GM21526 (cell line): ENCODE data around the gene PXDN.

ENCODE experiments used
- ATAC-seq: cut with Tn5 transposase; IDR thresholded peaks from one replicate; pipeline ENCODE4 v1.9.1; 2021; ENCODE audit warnings: moderate library complexity; ENCODE audit not compliant: unreplicated experiment, low FRiP score

The PXDN gene

DNA sequence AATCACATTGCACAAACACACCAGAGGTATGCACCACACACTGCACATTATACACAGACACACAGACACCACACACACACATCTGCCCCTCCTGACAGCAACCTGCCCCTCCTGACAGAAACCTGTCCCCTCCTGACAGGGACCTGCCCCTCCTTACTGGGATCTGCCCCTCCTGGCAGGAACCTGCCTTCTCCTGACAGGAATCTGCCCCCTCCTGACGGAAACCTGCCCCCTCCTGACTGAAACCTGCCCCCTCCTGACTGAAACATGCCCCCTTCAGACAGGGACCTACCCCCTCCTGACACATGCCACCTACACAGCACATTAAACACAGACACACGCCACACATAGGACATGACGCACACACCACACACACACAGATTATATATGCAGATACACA, 88.9 kb downstream of the PXDN start:
- no peak for ATAC-seq

DNA sequence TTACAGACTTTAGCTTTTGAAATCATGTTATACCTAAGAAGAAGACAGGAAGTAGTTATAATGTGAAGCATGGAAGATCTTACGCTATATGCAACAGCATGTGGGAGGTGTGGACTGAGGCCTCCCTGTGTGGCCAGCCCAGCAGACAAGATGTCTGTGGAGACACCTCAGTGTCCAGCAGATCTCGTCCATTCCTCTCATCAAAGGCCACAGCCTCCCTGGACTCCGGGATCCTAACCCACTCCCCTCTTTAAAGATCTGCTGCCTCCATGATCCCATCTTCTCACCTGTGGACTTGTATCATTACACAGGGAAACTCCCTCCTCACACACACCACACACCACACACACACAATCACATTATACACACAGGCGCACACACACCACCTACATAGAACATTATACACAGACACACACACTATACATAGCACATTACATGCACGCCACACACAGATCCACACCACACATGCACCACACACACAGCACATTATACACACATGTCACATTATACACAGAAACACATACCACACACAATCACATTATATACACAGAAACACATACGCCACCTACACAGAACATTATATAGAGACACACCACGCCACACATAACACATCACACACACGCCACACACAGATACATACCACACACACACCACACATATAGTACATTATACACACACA, 89.5 kb downstream of the PXDN start:
- no peak for ATAC-seq

DNA sequence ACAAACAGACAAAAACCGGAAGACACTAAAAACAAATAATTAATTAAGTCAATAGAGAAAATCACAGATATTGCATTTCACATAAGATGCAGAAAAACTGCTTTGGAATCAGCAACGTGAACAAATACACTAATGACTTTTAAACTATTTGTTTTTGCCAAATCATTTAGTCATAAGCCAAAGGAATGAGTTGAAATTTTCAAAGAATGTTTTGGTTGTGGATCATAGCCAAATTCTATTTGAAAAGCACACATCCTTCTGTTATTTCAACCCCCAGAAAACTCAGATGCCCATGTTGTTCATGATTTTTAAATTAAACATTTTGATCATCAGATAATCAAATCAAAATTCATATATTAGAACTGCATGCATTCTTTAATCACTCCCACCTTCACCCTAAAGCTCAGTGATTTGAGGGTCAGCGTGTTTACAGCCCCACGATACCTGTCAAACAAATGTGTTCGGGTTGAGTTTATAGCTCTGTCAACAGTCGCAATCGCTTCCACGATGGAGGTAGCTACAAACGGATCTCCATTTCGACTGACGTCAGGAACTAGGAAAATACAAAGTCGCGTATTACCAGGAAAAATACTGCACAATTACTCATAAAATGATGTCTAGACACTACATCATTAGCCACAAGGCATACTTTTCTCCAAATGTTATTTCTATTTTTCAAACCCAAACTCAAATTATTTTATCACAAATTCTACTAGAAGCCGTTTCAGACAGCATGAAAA, 90.2 kb downstream of the PXDN start:
- ATAC-seq: no peak

DNA sequence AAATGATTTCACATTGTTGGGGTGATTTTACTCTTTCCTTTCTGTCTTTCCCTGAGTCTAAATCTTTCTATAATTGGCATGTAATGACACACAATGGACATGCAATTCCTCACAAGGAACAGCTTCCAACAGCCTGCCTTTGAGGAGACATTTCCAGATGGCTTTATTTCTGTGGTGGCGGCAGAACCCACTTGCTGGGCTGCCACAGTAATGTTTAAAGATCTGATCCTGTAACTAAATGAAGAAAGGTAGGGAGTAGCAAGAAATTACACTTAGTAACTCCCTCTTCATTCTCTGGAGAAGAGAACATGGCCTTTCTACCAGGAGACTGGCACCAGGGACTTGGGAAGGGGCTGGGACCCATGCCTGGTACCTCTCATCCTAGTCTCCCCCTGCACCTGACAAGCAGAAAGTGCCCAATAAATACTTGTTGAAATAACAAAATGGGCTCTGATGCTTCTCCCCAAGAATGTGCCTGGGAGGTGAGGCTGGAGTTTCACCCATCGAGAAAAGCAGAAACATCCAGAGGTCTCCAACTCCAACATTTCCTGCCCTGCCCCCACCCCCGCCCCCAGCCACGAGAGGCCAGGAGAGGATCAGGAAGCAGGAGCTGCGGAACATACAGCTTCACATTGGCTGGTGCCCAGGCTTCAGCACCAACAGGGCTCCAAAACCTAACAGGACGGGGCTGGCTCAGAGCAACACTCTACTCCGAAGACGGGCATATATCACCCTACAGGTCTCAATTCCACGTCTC, 92.1 kb downstream of the PXDN start:
- no peak for ATAC-seq

DNA sequence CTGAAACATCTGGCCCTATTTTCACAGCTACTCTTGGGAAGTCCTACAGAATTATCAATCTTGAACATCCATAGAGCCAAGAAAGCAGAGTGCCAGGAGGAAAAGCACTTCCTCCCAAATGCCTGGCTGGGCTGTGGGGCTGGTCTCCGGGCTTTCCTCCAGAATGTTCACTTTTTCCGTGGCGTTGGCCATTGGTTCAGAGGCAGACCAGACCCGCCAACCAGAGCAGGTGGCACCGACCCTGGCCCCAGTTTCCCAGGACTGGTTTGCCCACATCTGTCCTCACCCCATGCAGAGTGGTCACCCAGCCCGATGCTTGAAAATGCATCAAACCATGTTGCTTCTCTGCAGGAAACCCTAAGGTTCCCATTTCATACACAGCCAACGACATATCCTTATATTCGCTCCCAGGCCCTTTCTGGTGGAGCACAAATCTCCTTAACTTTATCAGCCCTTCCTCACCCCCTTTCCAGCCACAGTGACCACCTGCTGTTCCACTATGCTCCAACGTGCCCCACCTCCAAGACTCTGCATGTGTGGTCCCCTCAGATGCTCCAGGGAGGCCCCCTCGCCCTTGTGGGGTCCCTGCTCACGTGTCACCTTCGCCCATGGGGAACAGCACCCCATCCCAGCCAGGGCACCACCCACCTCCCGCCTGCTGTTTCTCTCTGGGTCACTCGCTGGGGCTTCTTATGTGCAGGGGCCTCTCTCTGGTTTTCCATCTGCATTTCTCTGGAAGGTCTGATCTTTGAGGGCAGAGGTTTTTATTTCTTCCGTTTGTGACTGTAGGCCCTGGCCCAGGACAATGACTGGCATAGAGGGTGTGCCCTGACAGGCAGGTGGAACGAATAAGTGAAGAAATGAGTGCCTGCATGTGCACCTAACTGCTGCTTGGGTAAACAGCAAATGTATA, 92.9 kb downstream of the PXDN start:
- no peak for ATAC-seq

DNA sequence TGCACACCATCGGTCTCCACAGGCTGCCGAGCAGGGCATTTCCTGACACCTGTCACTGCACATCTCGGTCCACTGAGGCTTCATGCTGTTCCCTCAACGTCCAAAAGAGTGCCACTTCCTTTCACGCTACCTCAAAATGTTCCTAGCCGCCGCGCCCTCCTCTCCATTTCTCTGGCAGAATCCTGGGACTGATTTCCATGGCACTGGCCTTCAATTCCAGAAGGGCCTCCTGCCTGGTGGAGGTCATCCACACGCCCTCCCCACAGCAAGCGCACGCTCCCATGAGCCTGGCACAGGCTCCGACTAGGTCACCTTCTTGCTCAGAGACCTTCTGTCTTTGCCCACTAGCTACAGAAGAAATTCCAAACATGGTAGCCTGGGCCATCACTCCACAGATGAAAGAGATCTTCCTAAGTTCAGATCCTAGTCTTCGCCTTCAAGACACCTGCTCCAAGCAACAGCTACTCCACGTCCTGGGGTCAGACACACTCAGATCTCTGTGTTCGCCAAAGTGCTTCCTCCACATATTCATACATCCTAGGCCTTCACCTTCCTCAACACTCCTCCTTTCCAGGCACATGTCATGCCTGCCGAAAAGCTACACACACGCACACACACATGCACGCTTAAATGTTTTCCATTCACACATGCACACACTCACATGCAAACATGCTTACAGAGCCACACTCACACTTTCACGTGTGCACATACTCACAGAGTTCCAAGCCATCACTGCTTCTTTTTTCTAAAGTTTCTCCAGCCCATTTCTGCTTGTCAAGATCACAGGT, 94.0 kb downstream of the PXDN start:
- ATAC-seq: no peak

DNA sequence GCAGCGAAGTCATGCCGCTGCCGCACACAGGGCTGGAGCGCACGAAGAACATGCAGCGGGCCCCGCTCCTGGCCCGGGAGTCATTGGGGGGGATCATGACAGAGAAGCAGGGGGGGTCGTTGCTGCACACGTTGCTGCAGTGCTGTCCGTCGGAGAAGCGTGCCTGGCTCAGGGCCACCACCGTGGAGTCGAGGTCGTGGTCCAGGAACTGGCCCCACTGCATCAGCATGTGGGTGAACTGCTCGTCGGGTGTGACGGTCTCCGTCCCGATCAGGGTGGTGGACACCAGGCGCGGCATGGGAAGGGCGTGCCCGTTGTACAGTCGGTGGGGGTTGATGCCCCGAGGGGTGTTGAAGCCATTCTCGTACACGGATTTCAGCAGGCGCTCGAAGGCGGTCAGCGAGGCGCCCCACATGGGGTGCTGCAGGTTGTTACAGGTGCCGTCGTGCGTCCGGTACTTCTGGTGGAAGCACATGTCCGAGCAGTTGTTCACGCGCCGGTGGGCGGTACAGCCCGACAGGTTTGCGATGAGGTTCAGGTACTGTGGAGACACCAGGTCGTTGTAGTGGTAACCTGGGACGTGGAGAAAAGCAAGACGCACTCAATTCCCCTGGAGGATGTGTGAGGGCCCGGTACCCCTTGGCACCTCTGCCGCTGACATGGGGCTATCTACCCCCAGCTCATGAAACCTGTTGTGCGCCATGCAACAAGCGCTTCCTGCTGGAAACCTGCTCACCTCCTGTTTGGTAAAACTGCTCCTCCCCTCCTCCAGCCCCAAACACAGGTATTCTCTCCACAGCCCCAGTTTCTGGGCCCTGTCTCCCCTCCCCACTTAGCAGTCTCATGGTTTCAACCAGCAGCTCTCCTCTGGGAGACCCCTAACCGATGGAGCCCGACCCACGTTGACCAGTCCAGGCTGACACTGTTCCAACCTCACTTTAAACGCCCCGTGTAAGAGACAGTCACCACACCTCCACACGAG, 94.9 kb downstream of the PXDN start:
- ATAC-seq: no peak

DNA sequence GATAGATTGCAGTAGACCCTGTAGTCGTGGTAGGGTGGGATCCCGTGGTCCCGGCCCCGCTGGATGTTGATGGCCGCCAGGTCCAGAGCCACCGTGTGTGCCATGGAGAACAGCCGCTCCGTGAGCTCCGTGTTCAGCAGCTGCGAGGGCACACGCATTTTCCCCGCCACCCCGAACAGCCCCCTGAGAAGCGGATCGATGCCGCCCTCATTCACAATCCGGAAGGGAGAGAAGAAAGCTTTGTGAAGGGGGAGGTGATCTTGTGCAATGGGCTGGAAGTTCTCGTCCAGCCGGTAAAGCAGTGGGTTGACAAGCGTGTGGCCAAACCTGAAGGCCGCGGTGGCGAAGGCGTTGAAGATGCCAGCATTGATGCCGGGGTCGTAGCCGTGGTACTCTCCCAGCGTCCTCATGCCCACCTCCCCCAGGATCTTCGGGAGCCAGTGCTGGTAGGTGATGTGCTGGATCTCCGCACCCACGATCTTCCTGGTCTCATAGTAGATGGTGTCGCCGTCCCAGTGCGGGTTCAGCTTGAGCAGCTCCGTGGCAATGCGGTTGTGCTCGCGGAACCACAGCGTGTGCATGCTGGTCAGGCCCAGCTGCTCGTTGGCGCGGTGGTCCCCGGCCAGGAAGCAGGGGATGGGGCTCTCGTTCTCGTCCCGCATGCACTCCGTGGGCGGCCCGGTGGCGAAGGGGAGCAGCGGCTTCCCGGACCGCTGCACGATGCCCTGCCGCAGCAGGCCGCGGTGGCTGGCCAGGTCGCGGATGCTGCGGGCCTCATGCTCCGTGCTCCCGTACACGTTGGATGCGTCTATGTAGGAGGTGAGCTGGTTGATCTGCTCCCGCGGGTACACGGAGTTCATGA, 95.8 kb downstream of the PXDN start:
- no peak for ATAC-seq

DNA sequence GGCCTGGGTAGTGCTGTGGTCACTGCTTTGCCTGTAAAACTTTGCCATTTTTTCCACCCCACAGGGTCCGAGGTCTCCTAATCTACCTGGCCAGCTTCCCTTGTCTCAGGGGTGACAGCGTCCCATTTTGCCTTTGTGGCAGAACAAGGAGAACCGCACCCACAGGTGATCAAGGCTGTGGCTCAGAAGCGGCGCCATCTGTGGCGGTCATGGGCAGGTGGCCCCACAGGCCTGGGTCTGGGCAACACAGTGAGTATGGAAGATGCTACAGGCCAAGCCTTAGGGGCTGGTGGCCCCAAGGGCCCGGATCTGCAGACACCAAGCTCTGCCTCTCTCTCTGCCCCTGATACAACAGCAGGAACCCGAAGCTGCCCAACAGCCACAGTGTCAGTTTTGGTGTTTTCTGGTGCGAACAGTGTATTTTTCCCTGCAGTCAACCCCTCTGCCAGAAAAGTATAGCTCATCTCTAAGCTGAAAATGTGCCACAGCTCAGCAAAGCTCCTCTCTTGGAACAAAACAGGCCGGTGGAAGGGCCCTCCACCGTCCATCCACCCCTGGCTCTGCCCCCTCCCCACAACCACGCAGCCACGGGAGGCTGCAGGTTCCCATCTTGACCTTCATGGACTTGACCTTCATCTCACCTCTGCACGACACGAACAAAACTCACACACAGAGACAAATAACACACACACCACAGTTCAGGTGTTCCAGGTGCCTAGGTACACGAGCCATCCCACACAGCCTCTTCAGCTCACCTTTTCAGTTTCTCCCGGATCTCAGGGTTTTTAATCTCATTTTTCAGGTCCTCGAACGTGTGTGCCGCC, 96.7 kb downstream of the PXDN start:
- no peak for ATAC-seq

DNA sequence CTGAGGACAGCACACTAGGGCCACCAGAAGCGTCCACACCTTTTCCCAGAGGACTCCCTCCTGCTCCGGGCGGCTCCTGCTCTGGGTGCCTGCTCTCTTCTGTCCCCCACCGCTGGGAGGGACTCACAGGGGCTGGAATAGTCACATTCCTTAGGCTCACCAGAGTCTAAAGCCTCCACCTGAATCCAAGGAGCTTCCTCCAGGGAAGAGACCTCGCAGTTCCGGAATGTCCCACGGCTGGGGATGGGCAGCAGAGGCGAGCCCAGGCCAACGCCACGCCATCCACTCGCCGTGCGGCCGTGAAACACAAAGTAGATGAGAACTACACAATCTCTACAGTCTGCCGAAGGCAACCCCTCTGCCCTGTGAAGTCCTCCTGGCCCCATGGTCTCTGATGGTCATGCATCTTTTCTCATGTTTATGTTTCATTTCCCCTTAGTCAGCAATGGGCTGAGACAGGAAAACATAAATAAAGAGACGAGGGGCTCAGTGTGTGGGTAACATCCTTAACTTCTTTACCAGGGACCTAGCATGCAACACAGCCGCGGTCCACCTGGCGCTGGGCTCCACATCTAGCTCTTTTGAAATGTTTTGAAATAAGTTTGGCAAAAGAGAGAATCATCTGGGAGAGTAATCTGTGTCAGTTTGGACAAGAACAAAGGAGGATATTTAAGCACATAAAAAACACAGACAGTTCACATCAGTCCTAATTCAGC, 98.4 kb downstream of the PXDN start:
- no peak for ATAC-seq

DNA sequence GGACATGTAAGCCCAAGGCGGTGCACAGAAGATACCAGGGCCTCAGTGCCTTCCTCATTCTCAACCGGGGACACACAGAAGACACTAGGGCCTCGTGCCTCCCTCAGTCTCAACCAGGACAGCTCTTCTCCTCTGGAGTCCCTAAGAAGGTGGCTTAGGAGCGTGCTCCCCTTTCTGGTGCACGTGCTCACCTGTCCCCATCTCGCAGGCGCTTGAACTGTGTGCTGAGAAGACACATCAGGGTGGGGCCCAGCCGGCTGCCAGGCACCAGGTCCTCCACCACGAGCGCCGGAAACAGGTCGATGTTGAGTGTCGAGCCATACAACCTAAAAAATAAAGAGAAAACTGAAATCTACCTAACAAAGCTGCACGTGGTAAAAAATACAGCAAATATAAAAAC, 99.9 kb downstream of the PXDN start:
- no peak for ATAC-seq

DNA sequence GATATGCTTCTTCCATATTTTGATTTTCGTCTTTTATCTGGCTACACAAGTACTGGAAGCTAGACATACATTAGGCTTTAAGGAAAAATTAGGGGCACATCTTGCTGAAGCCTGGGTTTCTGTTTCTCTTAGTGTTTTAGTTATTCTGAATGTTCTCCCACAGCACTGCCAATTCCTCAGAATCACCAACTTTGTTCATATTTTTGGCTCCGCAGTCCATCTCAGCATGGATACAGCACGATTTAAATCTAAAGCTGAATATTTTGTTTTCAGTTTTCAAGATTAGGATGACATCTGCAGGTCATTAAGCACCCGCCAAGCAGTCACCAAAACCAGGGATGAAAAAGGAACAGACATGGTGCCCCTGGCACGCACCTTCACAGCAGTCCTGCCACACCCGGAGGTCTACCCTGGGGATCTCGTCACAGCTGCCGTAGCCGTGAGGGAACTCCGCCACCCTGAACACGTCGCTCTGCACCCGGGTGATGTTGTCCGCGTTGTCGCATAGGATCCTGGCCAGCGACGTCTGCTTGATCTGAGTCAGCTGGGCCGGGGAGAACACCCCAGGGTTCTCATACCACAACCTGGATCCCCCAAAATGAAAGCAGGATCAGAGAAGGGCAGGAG, 101.2 kb downstream of the PXDN start:
- ATAC-seq: no peak

DNA sequence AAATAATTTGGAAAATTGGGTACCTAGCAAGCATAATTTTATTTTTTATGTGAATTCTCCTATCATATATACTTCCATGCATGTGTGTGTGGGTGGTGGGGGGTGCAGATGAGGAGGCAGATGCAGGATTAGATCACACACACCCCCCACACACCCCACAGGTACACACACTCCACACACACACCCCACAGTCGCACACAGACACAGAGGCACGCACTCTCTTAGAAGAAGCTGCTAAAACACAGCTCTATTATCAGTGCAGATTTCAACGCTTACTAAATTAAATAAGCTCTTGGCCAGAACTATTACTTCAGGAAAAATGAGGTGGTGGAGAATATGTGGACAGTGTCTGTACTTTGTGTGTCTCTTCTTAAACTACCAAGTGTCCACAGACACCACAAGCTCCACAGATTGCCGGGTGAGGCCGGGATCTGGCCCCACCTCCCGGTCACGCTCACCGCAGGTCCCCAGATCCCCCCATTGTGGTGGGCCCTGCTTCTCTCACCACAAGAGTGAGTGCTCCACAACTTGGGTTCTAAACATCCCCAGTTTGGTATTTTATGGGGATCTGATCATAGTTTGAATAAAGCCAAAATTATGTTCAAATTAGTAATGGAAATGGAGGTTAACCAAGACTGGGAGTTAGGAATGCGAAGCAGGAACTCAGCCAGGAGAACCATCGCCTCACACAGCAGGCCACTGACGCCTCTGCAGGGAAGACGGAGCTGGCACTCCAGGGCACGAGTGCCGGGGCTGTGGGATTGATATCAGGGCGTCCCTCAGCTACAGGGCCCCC, 102.1 kb downstream of the PXDN start:
- no peak for ATAC-seq

DNA sequence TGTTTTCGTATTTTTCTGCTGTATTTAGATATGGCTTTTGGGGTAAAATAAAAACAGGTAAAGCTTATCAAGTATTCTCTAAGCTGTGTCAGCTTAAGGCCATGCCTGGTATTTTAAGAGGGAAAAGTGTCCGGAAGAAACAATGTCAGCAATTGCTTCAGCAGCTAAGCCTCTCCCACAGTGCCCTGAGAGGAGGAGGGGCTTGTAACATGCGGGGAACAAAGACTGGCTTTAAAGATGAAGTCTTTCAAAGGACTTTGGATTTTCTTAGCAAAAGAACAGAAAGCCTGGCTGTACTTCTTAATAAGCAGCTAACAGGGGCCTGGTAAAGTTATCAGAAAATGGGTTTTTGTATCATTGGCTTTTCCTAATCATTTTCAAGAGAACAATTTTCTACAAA, 102.8 kb downstream of the PXDN start:
- no peak for ATAC-seq
